ENCODE measurements around the gene FCHSD1.

Gene FCHSD1

DNA sequence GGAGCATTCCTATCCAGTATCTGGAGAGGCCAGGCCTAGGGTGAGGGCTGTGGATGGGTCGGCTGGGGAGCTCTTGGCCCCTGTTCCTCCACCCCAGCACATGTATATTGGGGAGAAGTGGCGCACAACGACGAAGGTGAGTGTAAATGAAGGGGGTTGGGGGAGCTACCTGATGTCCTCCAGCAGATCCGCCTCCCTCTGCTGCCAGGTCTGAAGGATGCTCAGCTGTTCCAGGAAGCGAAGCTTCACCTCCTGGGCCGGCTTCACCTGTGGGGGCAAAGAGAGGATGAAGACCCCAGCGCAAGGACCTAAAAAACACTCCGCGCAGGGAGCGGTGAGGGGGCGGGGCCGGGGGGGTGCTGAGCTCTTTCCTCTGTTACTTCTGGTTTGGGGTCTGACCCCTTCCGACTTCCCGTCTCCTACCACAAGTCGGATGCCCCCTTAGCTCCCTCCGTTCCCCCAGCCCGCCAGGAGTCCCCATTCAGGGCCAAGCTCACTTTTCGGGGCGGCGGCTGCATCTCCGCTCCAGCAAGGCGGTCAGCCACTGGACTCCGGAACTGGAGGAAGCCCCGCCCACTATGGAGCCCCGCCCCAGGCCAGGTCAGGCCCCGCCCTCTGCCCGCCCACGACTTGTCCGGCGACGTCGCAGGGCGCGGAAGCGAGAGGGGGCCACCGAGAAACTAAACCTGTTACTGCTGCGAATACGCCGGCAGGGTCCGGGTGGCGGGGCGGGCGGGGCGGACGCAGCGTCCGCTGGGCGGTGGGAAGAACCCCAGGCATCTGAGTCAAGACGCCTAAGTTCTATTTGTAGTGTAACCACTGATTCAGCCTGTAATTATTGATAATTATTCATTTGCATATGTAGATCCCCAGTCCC is at the start of gene FCHSD1:
Gene FCHSD1, minus strand, starts transcription at position 568 of the 877 bp plus-strand sequence. Its CDS starts 50 bp downstream, at position 518.
- in situ Hi-C loops (cut with HindIII; ENCODE audit: low sequenced_read_pairs): no loop called here

DNA sequence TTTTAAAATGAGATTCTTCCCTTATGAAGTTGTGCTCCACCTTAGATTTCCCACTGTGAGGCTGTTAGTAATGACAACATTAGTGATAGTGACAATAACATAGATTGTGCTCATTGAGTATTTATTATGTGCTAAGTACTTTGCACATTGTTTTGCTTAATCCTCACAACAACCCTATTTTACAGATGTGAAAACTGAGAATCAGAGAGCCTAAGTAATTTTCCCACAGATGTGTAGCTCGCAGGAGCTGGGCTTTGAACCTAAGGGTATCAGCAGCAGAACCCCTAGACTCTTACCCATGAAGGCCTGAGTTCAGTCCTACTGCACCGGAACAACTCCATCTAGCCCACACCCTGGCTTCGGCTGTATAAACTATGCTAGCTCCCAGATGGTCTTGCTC is 46.4 kb upstream of the FCHSD1 start:
- in situ Hi-C loops (cut with HindIII; ENCODE audit: low sequenced_read_pairs): no loop called here
- H3K4me3 ChIP-seq (ENCODE audit: low read depth, low read length): no peak overlapping the region
- no peak for DNase-seq (ENCODE audit: low read depth, low spot score)
- TF ChIP-seq, protein P1, sequence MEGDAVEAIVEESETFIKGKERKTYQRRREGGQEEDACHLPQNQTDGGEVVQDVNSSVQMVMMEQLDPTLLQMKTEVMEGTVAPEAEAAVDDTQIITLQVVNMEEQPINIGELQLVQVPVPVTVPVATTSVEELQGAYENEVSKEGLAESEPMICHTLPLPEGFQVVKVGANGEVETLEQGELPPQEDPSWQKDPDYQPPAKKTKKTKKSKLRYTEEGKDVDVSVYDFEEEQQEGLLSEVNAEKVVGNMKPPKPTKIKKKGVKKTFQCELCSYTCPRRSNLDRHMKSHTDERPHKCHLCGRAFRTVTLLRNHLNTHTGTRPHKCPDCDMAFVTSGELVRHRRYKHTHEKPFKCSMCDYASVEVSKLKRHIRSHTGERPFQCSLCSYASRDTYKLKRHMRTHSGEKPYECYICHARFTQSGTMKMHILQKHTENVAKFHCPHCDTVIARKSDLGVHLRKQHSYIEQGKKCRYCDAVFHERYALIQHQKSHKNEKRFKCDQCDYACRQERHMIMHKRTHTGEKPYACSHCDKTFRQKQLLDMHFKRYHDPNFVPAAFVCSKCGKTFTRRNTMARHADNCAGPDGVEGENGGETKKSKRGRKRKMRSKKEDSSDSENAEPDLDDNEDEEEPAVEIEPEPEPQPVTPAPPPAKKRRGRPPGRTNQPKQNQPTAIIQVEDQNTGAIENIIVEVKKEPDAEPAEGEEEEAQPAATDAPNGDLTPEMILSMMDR (IDR thresholded peaks at IDR 0.05; ENCODE audit: low read depth, low read length): no peak

More for the DNA sequence above, at the start of gene FCHSD1:
- H3K4me3 ChIP-seq (ENCODE audit: low read depth, low read length): peak within 1 kb of the TSS; percentile 80
- TF ChIP-seq, protein P1 (IDR thresholded peaks at IDR 0.05; ENCODE audit: low read depth, low read length): no peak
- peak; percentile 79 for DNase-seq (ENCODE audit: low read depth, low spot score)

DNA sequence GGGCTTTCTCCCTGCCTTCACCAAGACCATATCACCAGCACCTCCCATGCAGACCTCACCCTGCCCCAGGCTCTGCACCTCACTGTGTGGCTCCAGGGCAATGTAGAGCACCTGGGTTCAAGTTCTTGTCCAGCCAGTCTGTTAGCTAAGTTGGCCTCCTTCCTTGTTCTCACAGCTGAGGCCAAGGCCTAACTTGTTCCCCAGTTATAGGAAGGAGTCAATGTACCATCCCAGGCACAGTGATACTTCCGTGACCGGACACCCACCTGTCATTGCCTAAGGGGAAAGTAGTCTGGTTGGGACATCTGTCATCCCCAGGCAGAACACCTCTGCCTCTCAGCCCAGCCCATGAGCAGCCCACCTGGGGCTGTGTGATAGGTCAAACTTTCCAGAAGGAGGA is 45.2 kb upstream of the FCHSD1 start:
- in situ Hi-C loops (cut with HindIII; ENCODE audit: low sequenced_read_pairs): no loop called here
- TF ChIP-seq, protein P1 (IDR thresholded peaks at IDR 0.05; ENCODE audit: low read depth, low read length): no peak
- H3K4me3 ChIP-seq (ENCODE audit: low read depth, low read length): no peak overlapping the region
- no peak for DNase-seq (ENCODE audit: low read depth, low spot score)

DNA sequence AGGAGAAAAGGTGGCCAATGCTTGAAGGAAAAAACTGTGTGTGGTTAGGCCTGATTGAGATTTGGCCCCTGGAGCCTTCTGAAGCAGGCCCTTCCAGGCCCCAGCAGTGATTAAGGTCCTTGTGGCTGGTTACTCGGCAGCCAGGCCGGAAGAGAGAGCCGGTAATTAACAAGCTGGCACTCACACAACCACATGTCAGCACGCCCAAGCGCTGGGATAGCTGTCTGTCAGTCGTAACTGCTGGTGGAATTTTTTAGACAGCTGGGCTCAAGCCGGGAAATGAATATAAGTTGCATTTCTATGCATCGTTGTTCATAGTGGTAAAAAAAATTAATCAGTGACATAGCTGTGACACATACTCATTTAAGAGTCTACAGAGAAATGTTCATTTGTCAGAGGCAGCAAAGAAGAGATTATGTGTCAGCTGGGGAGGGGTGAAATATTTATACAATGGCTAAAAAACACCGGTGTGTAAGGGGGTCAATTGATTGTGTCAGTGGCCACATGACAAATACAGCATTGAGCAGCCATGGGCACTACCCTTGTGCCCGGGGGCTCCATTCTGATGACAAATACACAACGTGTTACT is 44.5 kb upstream of the FCHSD1 start:
- TF ChIP-seq, protein P1 (IDR thresholded peaks at IDR 0.05; ENCODE audit: low read depth, low read length): no peak
- in situ Hi-C loops (cut with HindIII; ENCODE audit: low sequenced_read_pairs): no loop called here
- H3K4me3 ChIP-seq (ENCODE audit: low read depth, low read length): no peak overlapping the region
- no peak for DNase-seq (ENCODE audit: low read depth, low spot score)

DNA sequence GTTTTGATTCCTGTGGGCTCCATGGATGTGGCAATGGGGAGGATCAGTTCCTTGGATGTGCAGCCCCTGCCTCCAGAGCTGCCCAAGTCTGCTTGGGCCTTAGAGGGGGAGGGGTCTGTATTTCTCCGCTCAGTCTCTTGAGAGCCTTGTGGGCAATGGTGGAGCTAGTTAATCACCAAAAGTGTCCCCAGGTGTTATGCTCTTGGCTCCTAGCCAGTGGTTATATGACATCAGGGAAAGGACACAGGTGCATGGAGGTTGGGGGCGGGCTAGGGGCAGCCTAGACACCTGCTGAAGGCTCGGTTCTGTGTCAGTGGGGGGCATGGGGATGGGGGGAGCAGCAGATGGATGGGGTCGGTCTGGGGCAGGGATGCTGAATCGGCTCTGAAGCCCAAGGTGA is 43.3 kb upstream of the FCHSD1 start:
- TF ChIP-seq, protein P1 (IDR thresholded peaks at IDR 0.05; ENCODE audit: low read depth, low read length): no peak
- no peak overlapping the region for H3K4me3 ChIP-seq (ENCODE audit: low read depth, low read length)
- in situ Hi-C loops (cut with HindIII; ENCODE audit: low sequenced_read_pairs): no loop called here
- DNase-seq (ENCODE audit: low read depth, low spot score): no peak

DNA sequence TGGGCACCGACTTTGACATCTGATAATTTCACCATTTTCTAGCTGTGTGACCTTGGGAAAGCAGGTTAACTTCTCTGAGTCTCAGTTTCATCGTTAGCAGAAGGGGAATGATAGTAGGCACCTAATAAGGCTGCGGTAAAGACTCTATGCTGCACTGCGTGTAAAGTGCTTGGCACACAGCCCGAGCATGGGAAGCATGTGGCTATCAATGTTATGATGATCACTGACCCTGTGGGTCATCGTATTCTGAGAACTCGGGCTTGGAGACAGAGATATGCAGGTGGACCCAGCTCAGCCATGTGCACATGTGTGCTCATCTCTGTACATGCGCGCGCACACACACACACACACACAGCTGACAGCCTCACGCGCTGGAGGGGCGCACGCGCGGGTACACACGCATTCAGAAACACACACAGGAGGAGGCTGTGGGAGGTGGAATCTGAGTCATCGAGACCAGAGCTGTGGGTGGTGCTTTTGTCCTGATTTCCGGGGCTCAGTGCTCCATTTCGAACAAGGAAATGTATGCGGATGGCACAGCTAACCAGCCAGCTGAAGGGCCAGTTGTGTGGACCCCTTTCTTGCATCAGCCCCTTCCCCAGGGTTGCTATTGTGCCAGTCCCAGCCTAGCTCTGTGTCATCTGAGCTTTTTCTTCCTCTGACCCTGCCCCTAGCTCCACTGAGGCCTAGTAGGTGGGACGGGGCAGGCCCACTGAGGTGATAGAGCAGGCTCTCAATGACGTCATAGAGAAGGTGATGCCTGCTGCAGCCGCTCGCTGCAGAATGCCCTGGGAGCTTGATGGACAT is 41.9 kb upstream of the FCHSD1 start:
- TF ChIP-seq, protein P1 (IDR thresholded peaks at IDR 0.05; ENCODE audit: low read depth, low read length): no peak
- no peak overlapping the region for H3K4me3 ChIP-seq (ENCODE audit: low read depth, low read length)
- peak; percentile 24 for DNase-seq (ENCODE audit: low read depth, low spot score)
- in situ Hi-C loops (cut with HindIII; ENCODE audit: low sequenced_read_pairs): no loop called here
